SK-N-SH (cell line): ENCODE results near the gene LYZL6. TPM values are rescaled to one million over a fixed set of nuclear protein-coding genes. Genes with fewer than 3 reads are reported as not detected.

Experiments
- CTCF ChIA-PET: fragments of 300-600, 350-600 bp; formaldehyde crosslinking; extraction: SDS; loops from one replicate; lab custom pipeline; 2021; lab: Yijun Ruan, JAX
- POLR2A ChIA-PET: fragments of 350-600 bp; sonication (Branson Sonifier 250); formaldehyde crosslinking; extraction: SDS; loops from one replicate; lab custom pipeline; 2020; ENCODE audit warnings: antibody characterized with exemption, inconsistent platforms; lab: Yijun Ruan, JAX
- DNase-seq: peaks from one replicate; pipeline ENCODE4 v3.0.0; 2012
- H2AFZ ChIP-seq: fragments of 200-600 bp; sonication (generic); 2 replicates; pipeline ENCODE4 v1.8.1; 2016; ENCODE audit warnings: antibody characterized with exemption, mild to moderate bottlenecking, low read depth
- H3F3A ChIP-seq: fragments of 200-600 bp; sonication (generic); replicated peaks from 2 replicates; pipeline ENCODE3; 2016; ENCODE audit warnings: antibody characterized with exemption, mild to moderate bottlenecking; ENCODE audit not compliant: insufficient read depth
- H3K27ac ChIP-seq, 2 experiments: fragments of 200-500 bp in 1 of 2; fragments of 200-600 bp in 1 of 2; sonication (Bioruptor generic) in 1 of 2; sonication (generic), shearing (Covaris generic) in 1 of 2; 2 replicates each; pipeline versions ENCODE4 v1.5.1 to v1.6.1; 2014 to 2016; ENCODE audit warnings: low read depth in 2 of 2, inconsistent platforms in 1 of 2, low read length in 1 of 2, mild to moderate bottlenecking in 1 of 2, mixed read lengths in 1 of 2
- H3K27me3 ChIP-seq: fragments of 200-600 bp; sonication (generic), shearing (Covaris generic); 2 replicates; pipeline ENCODE4 v1.6.1; 2016; ENCODE audit warnings: mixed run types; ENCODE audit not compliant: insufficient read depth
- H3K36me3 ChIP-seq, 2 experiments: fragments of 200-500 bp in 1 of 2; fragments of 200-600 bp in 1 of 2; sonication (Bioruptor generic) in 1 of 2; sonication (generic) in 1 of 2; replicated peaks in 1 of 2; 2 replicates each; pipeline versions ENCODE3 to v1.5.1; 2014 to 2016; ENCODE audit warnings: low read length in 1 of 2, mild to moderate bottlenecking in 1 of 2; ENCODE audit not compliant: insufficient read depth in 2 of 2, control insufficient read depth in 1 of 2
- H3K4me1 ChIP-seq, 2 experiments: fragments of 200-500 bp in 1 of 2; fragments of 200-600 bp in 1 of 2; sonication (Bioruptor generic) in 1 of 2; sonication (generic), shearing (Covaris generic) in 1 of 2; 2 replicates each; pipeline versions ENCODE4 v1.5.1 to v1.6.1; 2014 to 2016; ENCODE audit warnings: low read depth in 1 of 2, low read length in 1 of 2, mixed run types in 1 of 2; ENCODE audit not compliant: insufficient read depth in 2 of 2, control insufficient read depth in 1 of 2
- H3K4me2 ChIP-seq: fragments of 200-600 bp; sonication (generic), shearing (Covaris generic); 2 replicates; pipeline ENCODE4 v1.6.1; 2017; ENCODE audit warnings: mixed run types
- H3K4me3 ChIP-seq, 2 experiments: fragments of 200-500 bp in 1 of 2; fragments of 200-600 bp in 1 of 2; sonication (Bioruptor generic) in 1 of 2; sonication (generic), shearing (Covaris generic) in 1 of 2; 2 replicates each; pipeline versions ENCODE4 v1.5.1 to v1.8.1; 2014 to 2016; ENCODE audit warnings: low read depth in 2 of 2, inconsistent platforms in 1 of 2, low read length in 1 of 2, mild to moderate bottlenecking in 1 of 2, mixed read lengths in 1 of 2, moderate library complexity in 1 of 2
- H3K79me2 ChIP-seq: fragments of 200-600 bp; sonication (generic); 2 replicates; pipeline ENCODE4 v1.8.1; 2017; ENCODE audit warnings: mild to moderate bottlenecking; ENCODE audit not compliant: insufficient read depth
- H3K9ac ChIP-seq: fragments of 200-600 bp; sonication (generic); 2 replicates; pipeline ENCODE4 v1.6.1; 2017; ENCODE audit warnings: mixed run types
- H3K9me2 ChIP-seq: fragments of 200-600 bp; sonication (generic); 2 replicates; pipeline ENCODE4 v1.6.1; 2017; ENCODE audit warnings: mixed run types
- H3K9me3 ChIP-seq: fragments of 200-600 bp; sonication (generic); 2 replicates; pipeline ENCODE4 v1.6.1; 2017; ENCODE audit warnings: mixed run types, mild to moderate bottlenecking, moderate library complexity
- H4K20me1 ChIP-seq: fragments of 200-600 bp; sonication (generic); 2 replicates; pipeline ENCODE4 v1.6.1; 2017; ENCODE audit warnings: mild to moderate bottlenecking, mixed run types; ENCODE audit not compliant: insufficient read depth
- GABPA ChIP-seq: IDR thresholded peaks from 2 replicates; pipeline ENCODE4 v1.4.0; 2012; ENCODE audit warnings: low read depth, mild to moderate bottlenecking
- JUND ChIP-seq: IDR thresholded peaks from 2 replicates; pipeline ENCODE4 v1.4.0; 2012
- MAX ChIP-seq: IDR thresholded peaks from 2 replicates; pipeline ENCODE4 v1.4.0; 2012; ENCODE audit warnings: low read depth
- NFIC ChIP-seq: IDR thresholded peaks from 2 replicates; pipeline ENCODE4 v1.4.0; 2012; ENCODE audit warnings: borderline replicate concordance
- PBX3 ChIP-seq: IDR thresholded peaks from 2 replicates; pipeline ENCODE4; 2012
- RAD21 ChIP-seq: IDR thresholded peaks from 2 replicates; pipeline ENCODE4 v1.6.1; 2012; ENCODE audit warnings: mild to moderate bottlenecking, low read length
- RCOR1 ChIP-seq: fragments of 150-350 bp; IDR thresholded peaks from 2 replicates; pipeline ENCODE4 v1.6.1; 2017; ENCODE audit warnings: antibody characterized with exemption, low read length
- RXRA ChIP-seq: IDR thresholded peaks from 2 replicates; pipeline ENCODE4 v1.4.0; 2012; ENCODE audit warnings: low read depth, mild to moderate bottlenecking, borderline replicate concordance
- SMC3 ChIP-seq: IDR thresholded peaks from 2 replicates; pipeline ENCODE4 v1.6.1; 2012; ENCODE audit warnings: low read depth, low read length, improper control_type of control experiment
- ZBTB33 ChIP-seq: IDR thresholded peaks from 2 replicates; pipeline ENCODE4 v1.4.0; 2012; ENCODE audit warnings: low read depth, borderline replicate concordance
- WGBS: methylation state at CpG from one replicate; pipeline ENCODE4 v1.1.6; 2017; ENCODE audit warnings: low lambda C conversion rate; 5-methylcytosine and 5-hydroxymethylcytosine counted together
- polyA plus RNA-seq, 3 experiments: library from polyadenylated mRNA; depleted of rRNA; stranded (reverse); fragments of >200 nt; gene quantifications; 2 replicates each; pipeline ENCODE4 v1.2.3, GENCODE V29; 2012
- TF ChIP-seq, protein P1 (sequence below): fragments of 150-350 bp; IDR thresholded peaks from 2 replicates; pipeline ENCODE4 v1.6.1; 2016; ENCODE audit warnings: mild to moderate bottlenecking, low read depth, low read length

Gene LYZL6
- polyA plus RNA-seq, 1 of the 3 experiments (the other 2 are of a cell fraction): not detected

DNA sequence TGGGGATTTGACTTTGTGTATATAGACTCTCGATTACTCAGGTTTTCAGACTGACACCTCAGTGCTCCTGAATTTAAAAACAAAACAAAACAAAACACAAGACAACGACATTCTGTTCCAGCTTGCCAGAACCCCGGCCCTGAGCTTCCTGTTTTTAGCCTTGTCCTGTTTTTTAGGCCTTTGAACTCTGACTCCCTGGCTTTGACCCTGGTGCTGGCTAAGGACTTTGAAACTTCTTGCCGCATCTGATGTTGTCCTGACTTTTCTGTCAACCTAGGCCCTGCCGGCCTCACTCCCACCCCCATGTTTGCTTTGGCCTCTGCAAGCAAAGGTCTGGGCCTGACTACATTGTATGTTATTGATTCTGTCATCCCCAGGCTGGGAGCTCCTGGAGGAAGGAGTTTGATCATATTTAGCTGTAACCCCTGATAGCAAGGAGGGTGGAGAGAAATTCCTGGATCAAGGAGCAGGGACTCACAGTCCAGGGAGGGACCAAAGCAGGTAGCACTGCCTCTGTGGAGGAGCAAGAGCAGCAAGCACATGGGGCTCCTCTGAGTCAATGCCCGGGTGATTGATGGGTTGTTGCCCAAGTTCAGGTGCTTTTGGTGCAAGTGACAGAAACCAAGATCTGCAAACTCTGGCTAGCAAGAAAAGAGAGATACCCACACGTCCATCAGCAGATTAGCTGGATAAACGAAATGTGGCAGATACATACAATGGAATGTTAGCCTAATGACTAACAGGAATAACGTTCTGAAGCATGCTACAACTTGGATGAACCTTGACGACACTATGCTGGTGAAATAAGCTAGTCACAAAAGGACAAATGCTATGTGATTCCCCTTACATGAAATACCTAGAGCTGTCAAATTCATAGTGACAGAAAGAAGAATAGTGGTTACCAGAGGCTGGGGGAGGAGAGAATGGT, 30.1 kb upstream of the LYZL6 start:
- H3K27ac ChIP-seq: no peak overlapping the region
- WGBS: 31% methylated on average over 10 of the region's 10 CpGs
- no peak overlapping the region for H2AFZ ChIP-seq
- no peaks in the 10 kb centered on the region for H3K79me2 ChIP-seq
- peaks cover 25% of the 10 kb centered on the region; the same call in 1 of the 2 replicates for H3K27me3 ChIP-seq
- ChIA-PET CTCF (interaction anchor here (0.7 to 5.7 kb wide), 5 partner anchors 12 to 509 kb away, joined by 3 to 48 read pairs (median 4); no protein-coding TSS in a partner anchor), POLR2A (no interaction called here)
- no peaks in the 10 kb centered on the region for H3K4me1 ChIP-seq
- H3K4me2 ChIP-seq: no peak overlapping the region
- H3K4me3 ChIP-seq: no peak overlapping the region
- TF ChIP-seq MAX (no peak), PBX3 (no peak), JUND (no peak), RXRA (no peak), SMC3 (no peak), RAD21 (no peak), GABPA (no peak)
- TF ChIP-seq, protein P1, sequence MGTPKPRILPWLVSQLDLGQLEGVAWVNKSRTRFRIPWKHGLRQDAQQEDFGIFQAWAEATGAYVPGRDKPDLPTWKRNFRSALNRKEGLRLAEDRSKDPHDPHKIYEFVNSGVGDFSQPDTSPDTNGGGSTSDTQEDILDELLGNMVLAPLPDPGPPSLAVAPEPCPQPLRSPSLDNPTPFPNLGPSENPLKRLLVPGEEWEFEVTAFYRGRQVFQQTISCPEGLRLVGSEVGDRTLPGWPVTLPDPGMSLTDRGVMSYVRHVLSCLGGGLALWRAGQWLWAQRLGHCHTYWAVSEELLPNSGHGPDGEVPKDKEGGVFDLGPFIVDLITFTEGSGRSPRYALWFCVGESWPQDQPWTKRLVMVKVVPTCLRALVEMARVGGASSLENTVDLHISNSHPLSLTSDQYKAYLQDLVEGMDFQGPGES: no peak
- TF ChIP-seq, all 33 proteins: peak for 0
- Histone ChIP-seq H3K9ac (no peak overlapping the region), H4K20me1 (no peaks in the 10 kb centered on the region), H3K9me2 (no peaks in the 10 kb centered on the region), H3F3A (no peaks in the 10 kb centered on the region), H3K36me3 (no peaks in the 10 kb centered on the region), H3K9me3 (no peaks in the 10 kb centered on the region)
- no peak for DNase-seq

DNA sequence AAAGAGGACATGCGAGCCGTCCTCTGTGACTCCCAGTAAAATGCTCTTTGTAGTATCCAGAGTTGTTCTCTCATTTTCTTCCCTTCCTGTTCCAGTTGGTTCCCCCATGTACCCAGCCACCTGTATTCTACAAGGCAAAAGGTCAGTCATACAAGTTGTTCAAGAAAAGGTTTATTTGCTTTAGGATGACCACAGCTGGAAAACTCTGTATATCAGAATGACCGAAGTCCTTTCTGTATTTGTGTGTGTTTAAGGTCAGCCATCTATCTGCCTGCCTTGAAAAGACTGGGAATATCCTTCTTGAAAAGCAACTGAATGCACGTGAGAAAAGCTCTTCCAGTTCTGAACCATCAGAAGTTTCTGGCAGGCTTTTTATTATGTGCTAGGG, 29.4 kb upstream of the LYZL6 start:
- no peaks in the 10 kb centered on the region for H3K4me1 ChIP-seq
- no peaks in the 10 kb centered on the region for H3K9me2 ChIP-seq
- TF ChIP-seq ZBTB33: no peak
- no peak for TF ChIP-seq RCOR1
- no peak for TF ChIP-seq JUND
- TF ChIP-seq NFIC: no peak
- H3F3A ChIP-seq: no peaks in the 10 kb centered on the region
- DNase-seq: no peak
- peaks cover 30% of the 10 kb centered on the region; the same call in 1 of the 2 replicates for H3K27me3 ChIP-seq
- CTCF ChIA-PET: interaction anchor here (0.7 to 5.7 kb wide), 4 partner anchors 100 to 510 kb away, joined by 4 to 48 read pairs (median 5); no protein-coding TSS in a partner anchor
- H3K36me3 ChIP-seq: no peaks in the 10 kb centered on the region
- H3K79me2 ChIP-seq: no peaks in the 10 kb centered on the region
- H2AFZ ChIP-seq: no peak overlapping the region
- no peak overlapping the region for H3K4me3 ChIP-seq
- H3K9ac ChIP-seq: no peak overlapping the region
- H3K9me3 ChIP-seq: no peaks in the 10 kb centered on the region
- no peak overlapping the region for H3K27ac ChIP-seq
- no peak overlapping the region for H3K4me2 ChIP-seq
- POLR2A ChIA-PET: no interaction called here
- WGBS: 60% methylated on average over 4 of the region's 4 CpGs
- H4K20me1 ChIP-seq: no peaks in the 10 kb centered on the region
